Stomach (tissue), 9 donors: Measurements from ENCODE around the gene KDM3A. TPM values are rescaled to one million over a fixed set of nuclear protein-coding genes. Genes with fewer than 3 reads are reported as not detected.

Source experiments
- DNase-seq, 2 donors: peaks; one replicate each; pipeline versions ENCODE4 v3.0.0 to v3.0.0-alpha.2; 2013 to 2019
- H3K27ac ChIP-seq, 5 donors: fragments of 200-600 bp in 4 of 5; sonication (generic) in 4 of 5; one replicate each; pipeline ENCODE4 v1.5.1; 2013 to 2019; ENCODE audit warnings: mild to moderate bottlenecking in 1 of 5, moderate library complexity in 1 of 5
- H3K27me3 ChIP-seq, 3 donors: fragments of 200-600 bp; sonication (generic); one replicate each; pipeline ENCODE4 v1.5.1; 2017 to 2019; ENCODE audit warnings: mixed run types in 1 of 3
- H3K36me3 ChIP-seq, 4 donors: fragments of 200-600 bp; sonication (generic); 1 replicate in 3 of 4; 2 replicates in 1 of 4; pipeline ENCODE4 v1.5.1; 2016 to 2019
- H3K4me1 ChIP-seq, 4 donors: fragments of 200-600 bp; sonication (generic); one replicate each; pipeline ENCODE4 v1.5.1; 2016 to 2019
- H3K4me3 ChIP-seq, 4 donors: fragments of 200-600 bp; sonication (generic) in 3 of 4; one replicate each; pipeline ENCODE4 v1.5.1; 2016 to 2019; ENCODE audit warnings: mild to moderate bottlenecking in 1 of 4
- H3K9me3 ChIP-seq, 4 donors: fragments of 200-600 bp; sonication (generic); one replicate each; pipeline ENCODE4 v1.5.1; 2016 to 2019
- CTCF ChIP-seq, 7 experiments: fragments of 450-650 bp in 4 of 7; fragments of 200-600 bp in 3 of 7; sonication (generic) in 3 of 7; IDR thresholded peaks; one replicate each; pipeline ENCODE4 v1.5.1; 2016 to 2019; ENCODE audit warnings: antibody characterized with exemption in 7 of 7, control low read depth in 2 of 7, mild to moderate bottlenecking in 1 of 7
- EP300 ChIP-seq: sonication (generic); formaldehyde crosslinking; IDR thresholded peaks from one replicate; pipeline ENCODE4 v1.6.1; 2017; ENCODE audit warnings: antibody characterized with exemption
- POLR2A ChIP-seq, 4 donors: fragments of 450-650 bp; IDR thresholded peaks; one replicate each; pipeline ENCODE4 v1.6.1; 2016; ENCODE audit warnings: antibody characterized with exemption in 4 of 4, control low read depth in 2 of 4, mild to moderate bottlenecking in 1 of 4, moderate library complexity in 1 of 4
- POLR2AphosphoS5 ChIP-seq, 3 donors: sonication (generic); formaldehyde crosslinking; IDR thresholded peaks; one replicate each; pipeline ENCODE4 v1.6.1; 2016; ENCODE audit warnings: antibody characterized with exemption in 3 of 3
- WGBS, 5 donors: extraction: QIAGEN DNeasy Blood & Tissue Kit in 3 of 5; methylation state at CpG; one replicate each; pipeline versions ENCODE4 v1.1.5 to v1.1.7; 2013 to 2018; 5-methylcytosine and 5-hydroxymethylcytosine counted together
- intact Hi-C: fragments of 100-400 bp; cut with DNase I; formaldehyde crosslinking; loops from one replicate; pipeline ENCODE4 v1.15.1; 2023; ENCODE audit warnings: low total_unique reads
- polyA plus RNA-seq, 3 donors: library from polyadenylated mRNA; stranded (reverse); fragments of 200-250 nt; gene quantifications; one replicate each; pipeline ENCODE4 v1.2.3, GENCODE V29; 2013
- total RNA-seq, 5 donors: library from RNA; depleted of rRNA; stranded (reverse); fragments of >200 nt; gene quantifications; one replicate each; pipeline versions ENCODE4 v1.1.0 to v1.2.3, GENCODE V29; 2014 to 2016
- donor health status: healthy with polysubstance abuse.
- donor health status: Bipolar disorder and iron deficiency.
- donor health status: healthy.

The KDM3A gene
- total and polyA plus RNA-seq, 8 donors: 10.4 to 101 (median 32.0) TPM

- H3K4me3 ChIP-seq: no peak overlapping the region
- H3K36me3 ChIP-seq: no peaks in the 10 kb centered on the region
- intact Hi-C loops: no loop called here
- no peaks in the 10 kb centered on the region for H3K9me3 ChIP-seq
- DNase-seq: no peak
- H3K27ac ChIP-seq: no peak overlapping the region
- no peaks in the 10 kb centered on the region for H3K4me1 ChIP-seq
- TF ChIP-seq EP300 (no peak), POLR2A (IDR thresholded peaks at IDR 0.05) (no peak), CTCF (IDR thresholded peaks at IDR 0.05) (no peak), POLR2AphosphoS5 (IDR thresholded peaks at IDR 0.05) (no peak)
- 79 to 86% (median 81%) methylated on average over 2 of the region's 2 CpGs for WGBS, 5 donors
- peaks cover 0 to 9% (median 0%) of the 10 kb centered on the region in 3 donors for H3K27me3 ChIP-seq
These were observed 25.0 kb upstream of the KDM3A start for GRCh38 chr2:86416146-86416545.

- intact Hi-C loops: no loop called here
- H3K4me3 ChIP-seq: no peak overlapping the region
- TF ChIP-seq POLR2AphosphoS5 (IDR thresholded peaks at IDR 0.05): no peak
- no peak for TF ChIP-seq EP300
- no peaks in the 10 kb centered on the region for H3K4me1 ChIP-seq
- H3K36me3 ChIP-seq: no peaks in the 10 kb centered on the region
- peaks cover 0 to 6% (median 0%) of the 10 kb centered on the region in 4 donors for H3K9me3 ChIP-seq
- H3K27me3 ChIP-seq: peaks cover 0 to 9% (median 0%) of the 10 kb centered on the region in 3 donors
- no peak for DNase-seq
- H3K27ac ChIP-seq: no peak overlapping the region
- WGBS, 5 donors: 75 to 94% (median 86%) methylated on average over 1 of the region's 1 CpG
These were observed 23.2 kb upstream of the KDM3A start for GRCh38 chr2:86417961-86418360.

GRCh38 chr2:86420913-86421312 is 20.3 kb upstream of the KDM3A start:
- WGBS, 5 donors: 85 to 92% (median 90%) methylated on average over 5 of the region's 5 CpGs
- intact Hi-C loops: no loop called here
- H3K27ac ChIP-seq: no peak overlapping the region
- H3K4me3 ChIP-seq: no peak overlapping the region
- H3K9me3 ChIP-seq: peaks cover 0 to 8% (median 0%) of the 10 kb centered on the region in 4 donors
- no peaks in the 10 kb centered on the region for H3K36me3 ChIP-seq
- TF ChIP-seq POLR2A (IDR thresholded peaks at IDR 0.05): no peak
- TF ChIP-seq CTCF (IDR thresholded peaks at IDR 0.05): no peak
- no peak for TF ChIP-seq EP300
- TF ChIP-seq POLR2AphosphoS5 (IDR thresholded peaks at IDR 0.05): no peak
- no peaks in the 10 kb centered on the region for H3K4me1 ChIP-seq
- no peak for DNase-seq
- H3K27me3 ChIP-seq: no peaks in the 10 kb centered on the region

- TF ChIP-seq POLR2AphosphoS5 (IDR thresholded peaks at IDR 0.05) (no peak), EP300 (no peak), CTCF (IDR thresholded peaks at IDR 0.05) (no peak), POLR2A (IDR thresholded peaks at IDR 0.05) (no peak)
- H3K27ac ChIP-seq: no peak overlapping the region
- no peaks in the 10 kb centered on the region for H3K4me1 ChIP-seq
- no peaks in the 10 kb centered on the region for H3K27me3 ChIP-seq
- no peaks in the 10 kb centered on the region for H3K36me3 ChIP-seq
- 51 to 73% (median 61%) methylated on average over 4 of the region's 4 CpGs for WGBS, 5 donors
- intact Hi-C loops: no loop called here
- H3K9me3 ChIP-seq: peaks cover 0 to 20% (median 4%) of the 10 kb centered on the region in 4 donors
- H3K4me3 ChIP-seq: no peak overlapping the region
- DNase-seq: no peak
These were observed 14.9 kb upstream of the KDM3A start for GRCh38 chr2:86426271-86426670.

- Histone ChIP-seq H3K27me3 (no peaks in the 10 kb centered on the region), H3K36me3 (no peaks in the 10 kb centered on the region), H3K4me3 (no peak overlapping the region), H3K27ac (no peak overlapping the region), H3K4me1 (no peaks in the 10 kb centered on the region), H3K9me3 (peaks cover 0 to 12% (median 4%) of the 10 kb centered on the region in 4 donors)
- DNase-seq: no peak
- intact Hi-C loops: no loop called here
- 0 to 74% (median 43%) methylated on average over 1 of the region's 1 CpG for WGBS, 5 donors
- TF ChIP-seq POLR2AphosphoS5 (IDR thresholded peaks at IDR 0.05) (no peak), EP300 (no peak), CTCF (IDR thresholded peaks at IDR 0.05) (no peak), POLR2A (IDR thresholded peaks at IDR 0.05) (no peak)
These were observed 11.8 kb upstream of the KDM3A start for GRCh38 chr2:86429335-86429734.
